HepG2 (cell line): Measurements from ENCODE around the gene AMDHD1. TPM values are rescaled to one million over a fixed set of nuclear protein-coding genes. Genes with fewer than 3 reads are reported as not detected.
A peak's percentile ranks its signal among the peaks of the same experiment; 100 is the strongest.

Experiments used
- BORCS8-MEF2B ChIP-seq: sonication (generic); formaldehyde crosslinking; IDR thresholded peaks from 2 replicates; pipeline ENCODE4 v1.8.0; 2022; ENCODE audit warnings: mild to moderate bottlenecking, missing genetic modification reagents
- CHD2 ChIP-seq: IDR thresholded peaks from 2 replicates; pipeline ENCODE4 v1.6.1; 2011; ENCODE audit warnings: low read depth, low read length, improper control_type of control experiment
- ETV5 ChIP-seq: IDR thresholded peaks from 2 replicates; pipeline ENCODE4 v1.6.1; 2018; ENCODE audit warnings: missing biosample characterization, missing genetic modification reagents, inconsistent platforms, borderline replicate concordance
- GATA4 ChIP-seq: sonication (generic); IDR thresholded peaks from 2 replicates; pipeline ENCODE4 v1.6.1; 2016; ENCODE audit warnings: antibody characterized with exemption, low read depth, borderline replicate concordance
- ISL2 ChIP-seq: sonication (generic); formaldehyde crosslinking; IDR thresholded peaks from 2 replicates; pipeline ENCODE4 v1.5.0; 2020; ENCODE audit warnings: missing genetic modification reagents
- KAT7 ChIP-seq: IDR thresholded peaks from 2 replicates; pipeline ENCODE4 v1.6.1; 2018; ENCODE audit warnings: borderline replicate concordance, missing compliant biosample characterization
- LCORL ChIP-seq, 2 experiments: fragments of 450-650 bp in 1 of 2; sonication (generic) in 1 of 2; formaldehyde crosslinking in 1 of 2; IDR thresholded peaks; 2 replicates each; pipeline versions ENCODE4 v1.5.0 to v1.6.1; 2017 to 2020; ENCODE audit warnings: antibody characterized with exemption in 1 of 2, missing genetic modification reagents in 1 of 2
- NFRKB ChIP-seq: fragments of 450-650 bp; IDR thresholded peaks from 2 replicates; pipeline ENCODE4 v1.6.1; 2017
- PPARG ChIP-seq: conservative IDR thresholded peaks from 2 replicates; pipeline ENCODE4 v1.6.1; 2016; ENCODE audit warnings: missing biosample characterization, missing genetic modification reagents
- SIX4 ChIP-seq: sonication (generic); formaldehyde crosslinking; IDR thresholded peaks from 2 replicates; pipeline ENCODE4 v1.4.0; 2020; ENCODE audit warnings: missing genetic modification reagents
- YEATS2 ChIP-seq: sonication (generic); formaldehyde crosslinking; IDR thresholded peaks from 2 replicates; pipeline ENCODE4 v1.4.0; 2020; ENCODE audit warnings: missing genetic modification reagents, borderline replicate concordance
- ZNF326 ChIP-seq: sonication (generic); formaldehyde crosslinking; IDR thresholded peaks from 2 replicates; pipeline ENCODE4 v1.4.0; 2020; ENCODE audit warnings: missing genetic modification reagents, borderline replicate concordance
- ZNF354B ChIP-seq: sonication (generic); formaldehyde crosslinking; IDR thresholded peaks from 2 replicates; pipeline ENCODE4 v1.8.0; 2022; ENCODE audit warnings: mild to moderate bottlenecking, missing genetic modification reagents
- ZNF562 ChIP-seq: sonication (generic); formaldehyde crosslinking; IDR thresholded peaks from 2 replicates; pipeline ENCODE4 v1.8.0; 2022; ENCODE audit warnings: missing genetic modification reagents, borderline replicate concordance
- ZNF891 ChIP-seq: sonication (generic); formaldehyde crosslinking; IDR thresholded peaks from 2 replicates; pipeline ENCODE4 v1.5.0; 2020; ENCODE audit warnings: mild to moderate bottlenecking, missing genetic modification reagents
- polyA plus RNA-seq, 8 experiments: library from polyadenylated mRNA; depleted of rRNA in 3 of 8; stranded (reverse) in 7 of 8; unstranded in 1 of 8; fragments of >200 nt; fragmentation: Illumina TruSeq in 4 of 8; extraction: Trizol in 4 of 8; gene quantifications; 2 replicates each; pipeline versions ENCODE4 v1.2.1 to v1.2.3, GENCODE V29; 2011 to 2016; ENCODE audit warnings: low read depth in 4 of 8, missing spikeins in 1 of 8, mixed read lengths in 1 of 8; ENCODE audit not compliant: insufficient read depth in 1 of 8
- total RNA-seq, 5 experiments: library from RNA; depleted of rRNA; stranded (reverse); fragments of >200 nt; fragmentation: Illumina TruSeq; extraction: Trizol; gene quantifications; 2 replicates each; pipeline ENCODE4 v1.2.3, GENCODE V29; 2016; ENCODE audit warnings: low read depth in 1 of 5
- TF ChIP-seq, protein P1 (sequence below): fragments of 450-650 bp; IDR thresholded peaks from 2 replicates; pipeline ENCODE4 v1.6.1; 2017; ENCODE audit warnings: mild to moderate bottlenecking
- TF ChIP-seq, protein P2 (sequence below): sonication (generic); formaldehyde crosslinking; IDR thresholded peaks from 2 replicates; pipeline ENCODE4 v1.5.0; 2020; ENCODE audit warnings: mild to moderate bottlenecking, missing genetic modification reagents, moderate library complexity
- TF ChIP-seq, protein P3 (sequence below): conservative IDR thresholded peaks from 2 replicates; pipeline ENCODE4 v1.6.1; 2018; ENCODE audit warnings: missing genetic modification reagents
- TF ChIP-seq, protein P4 (sequence below): sonication (generic); formaldehyde crosslinking; IDR thresholded peaks from 2 replicates; pipeline ENCODE4 v1.8.1; 2023; ENCODE audit warnings: mild to moderate bottlenecking, missing genetic modification reagents, borderline replicate concordance
- TF ChIP-seq, protein P5 (sequence below): sonication (generic); formaldehyde crosslinking; conservative IDR thresholded peaks from 2 replicates; pipeline ENCODE4 v1.4.0; 2020; ENCODE audit warnings: mild to moderate bottlenecking, missing genetic modification reagents, moderate library complexity

Gene AMDHD1
- total and polyA plus RNA-seq, 2 of the 13 experiments (the other 11 are each of a cell fraction or from before 2014, with no cell fraction given): 6.5 to 29.6 TPM

DNA sequence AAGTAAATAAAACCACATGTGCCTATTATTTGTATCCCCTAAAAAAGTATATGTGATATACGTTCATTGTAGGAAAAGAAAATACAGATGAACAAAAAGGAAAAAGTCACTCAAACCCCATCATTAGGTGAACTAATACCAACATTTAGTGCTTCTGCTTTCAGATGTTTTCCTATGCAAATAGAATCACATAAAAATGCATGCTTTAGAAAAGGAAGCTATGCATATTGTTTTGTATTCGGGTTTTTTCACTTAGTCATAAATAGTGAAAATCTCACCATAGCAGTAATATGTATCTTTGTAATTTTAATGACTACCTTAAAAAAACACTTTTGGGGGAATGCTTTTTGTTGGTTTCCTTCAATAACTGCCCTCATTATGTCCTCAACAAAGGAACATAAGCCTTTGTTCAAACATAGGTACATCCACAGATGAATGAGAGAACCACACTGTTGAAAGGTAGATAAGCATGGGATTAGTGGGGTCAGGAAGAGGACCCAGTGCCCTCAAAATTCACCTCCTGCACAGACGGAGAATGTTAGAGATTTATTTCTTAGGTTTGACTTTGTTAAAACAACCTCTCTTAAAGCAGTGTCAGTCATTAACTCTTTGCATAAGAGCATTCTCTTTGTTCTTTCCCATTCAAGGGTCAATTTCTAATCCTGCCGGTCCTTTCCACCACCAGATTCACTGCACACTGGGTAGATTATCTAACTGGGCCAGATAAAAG lies 6.5 kb downstream of the AMDHD1 start (continued):
- TF ChIP-seq, protein P1, sequence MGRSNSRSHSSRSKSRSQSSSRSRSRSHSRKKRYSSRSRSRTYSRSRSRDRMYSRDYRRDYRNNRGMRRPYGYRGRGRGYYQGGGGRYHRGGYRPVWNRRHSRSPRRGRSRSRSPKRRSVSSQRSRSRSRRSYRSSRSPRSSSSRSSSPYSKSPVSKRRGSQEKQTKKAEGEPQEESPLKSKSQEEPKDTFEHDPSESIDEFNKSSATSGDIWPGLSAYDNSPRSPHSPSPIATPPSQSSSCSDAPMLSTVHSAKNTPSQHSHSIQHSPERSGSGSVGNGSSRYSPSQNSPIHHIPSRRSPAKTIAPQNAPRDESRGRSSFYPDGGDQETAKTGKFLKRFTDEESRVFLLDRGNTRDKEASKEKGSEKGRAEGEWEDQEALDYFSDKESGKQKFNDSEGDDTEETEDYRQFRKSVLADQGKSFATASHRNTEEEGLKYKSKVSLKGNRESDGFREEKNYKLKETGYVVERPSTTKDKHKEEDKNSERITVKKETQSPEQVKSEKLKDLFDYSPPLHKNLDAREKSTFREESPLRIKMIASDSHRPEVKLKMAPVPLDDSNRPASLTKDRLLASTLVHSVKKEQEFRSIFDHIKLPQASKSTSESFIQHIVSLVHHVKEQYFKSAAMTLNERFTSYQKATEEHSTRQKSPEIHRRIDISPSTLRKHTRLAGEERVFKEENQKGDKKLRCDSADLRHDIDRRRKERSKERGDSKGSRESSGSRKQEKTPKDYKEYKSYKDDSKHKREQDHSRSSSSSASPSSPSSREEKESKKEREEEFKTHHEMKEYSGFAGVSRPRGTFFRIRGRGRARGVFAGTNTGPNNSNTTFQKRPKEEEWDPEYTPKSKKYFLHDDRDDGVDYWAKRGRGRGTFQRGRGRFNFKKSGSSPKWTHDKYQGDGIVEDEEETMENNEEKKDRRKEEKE: no peak
- TF ChIP-seq YEATS2 (no peak), CHD2 (no peak), KAT7 (CRISPR knock-in tag) (no peak), ZNF891 (no peak), ZNF354B (CRISPR knock-in tag) (no peak), PPARG (CRISPR knock-in tag) (peak; percentile 94), ISL2 (CRISPR knock-in tag) (peak; percentile 98), ZNF562 (CRISPR knock-in tag) (no peak), ZNF326 (CRISPR knock-in tag) (no peak), ETV5 (peak; percentile 78; the same call in 1 of the 2 replicates), NFRKB (no peak), LCORL (IDR thresholded peaks at IDR 0.05) (0 out of 2 replicates have a peak, but pooled peaks have one; percentile 5), LCORL (CRISPR knock-in tag; IDR thresholded peaks at IDR 0.05) (peak; percentile 40; the same call in 1 of the 2 replicates), GATA4 (peak; percentile 95), BORCS8-MEF2B (CRISPR knock-in tag) (no peak), SIX4 (CRISPR knock-in tag) (no peak; the same call in 1 of the 2 replicates)
- TF ChIP-seq, protein P2, sequence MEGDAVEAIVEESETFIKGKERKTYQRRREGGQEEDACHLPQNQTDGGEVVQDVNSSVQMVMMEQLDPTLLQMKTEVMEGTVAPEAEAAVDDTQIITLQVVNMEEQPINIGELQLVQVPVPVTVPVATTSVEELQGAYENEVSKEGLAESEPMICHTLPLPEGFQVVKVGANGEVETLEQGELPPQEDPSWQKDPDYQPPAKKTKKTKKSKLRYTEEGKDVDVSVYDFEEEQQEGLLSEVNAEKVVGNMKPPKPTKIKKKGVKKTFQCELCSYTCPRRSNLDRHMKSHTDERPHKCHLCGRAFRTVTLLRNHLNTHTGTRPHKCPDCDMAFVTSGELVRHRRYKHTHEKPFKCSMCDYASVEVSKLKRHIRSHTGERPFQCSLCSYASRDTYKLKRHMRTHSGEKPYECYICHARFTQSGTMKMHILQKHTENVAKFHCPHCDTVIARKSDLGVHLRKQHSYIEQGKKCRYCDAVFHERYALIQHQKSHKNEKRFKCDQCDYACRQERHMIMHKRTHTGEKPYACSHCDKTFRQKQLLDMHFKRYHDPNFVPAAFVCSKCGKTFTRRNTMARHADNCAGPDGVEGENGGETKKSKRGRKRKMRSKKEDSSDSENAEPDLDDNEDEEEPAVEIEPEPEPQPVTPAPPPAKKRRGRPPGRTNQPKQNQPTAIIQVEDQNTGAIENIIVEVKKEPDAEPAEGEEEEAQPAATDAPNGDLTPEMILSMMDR (CRISPR knock-in tag): no peak
- TF ChIP-seq, protein P3, sequence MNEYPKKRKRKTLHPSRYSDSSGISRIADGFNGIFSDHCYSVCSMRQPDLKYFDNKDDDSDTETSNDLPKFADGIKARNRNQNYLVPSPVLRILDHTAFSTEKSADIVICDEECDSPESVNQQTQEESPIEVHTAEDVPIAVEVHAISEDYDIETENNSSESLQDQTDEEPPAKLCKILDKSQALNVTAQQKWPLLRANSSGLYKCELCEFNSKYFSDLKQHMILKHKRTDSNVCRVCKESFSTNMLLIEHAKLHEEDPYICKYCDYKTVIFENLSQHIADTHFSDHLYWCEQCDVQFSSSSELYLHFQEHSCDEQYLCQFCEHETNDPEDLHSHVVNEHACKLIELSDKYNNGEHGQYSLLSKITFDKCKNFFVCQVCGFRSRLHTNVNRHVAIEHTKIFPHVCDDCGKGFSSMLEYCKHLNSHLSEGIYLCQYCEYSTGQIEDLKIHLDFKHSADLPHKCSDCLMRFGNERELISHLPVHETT (CRISPR knock-in tag): no peak
- TF ChIP-seq, protein P4, sequence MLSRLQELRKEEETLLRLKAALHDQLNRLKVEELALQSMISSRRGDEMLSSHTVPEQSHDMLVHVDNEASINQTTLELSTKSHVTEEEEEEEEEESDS: 0 out of 2 replicates have a peak, but pooled peaks have one; percentile 56
- TF ChIP-seq, protein P5, sequence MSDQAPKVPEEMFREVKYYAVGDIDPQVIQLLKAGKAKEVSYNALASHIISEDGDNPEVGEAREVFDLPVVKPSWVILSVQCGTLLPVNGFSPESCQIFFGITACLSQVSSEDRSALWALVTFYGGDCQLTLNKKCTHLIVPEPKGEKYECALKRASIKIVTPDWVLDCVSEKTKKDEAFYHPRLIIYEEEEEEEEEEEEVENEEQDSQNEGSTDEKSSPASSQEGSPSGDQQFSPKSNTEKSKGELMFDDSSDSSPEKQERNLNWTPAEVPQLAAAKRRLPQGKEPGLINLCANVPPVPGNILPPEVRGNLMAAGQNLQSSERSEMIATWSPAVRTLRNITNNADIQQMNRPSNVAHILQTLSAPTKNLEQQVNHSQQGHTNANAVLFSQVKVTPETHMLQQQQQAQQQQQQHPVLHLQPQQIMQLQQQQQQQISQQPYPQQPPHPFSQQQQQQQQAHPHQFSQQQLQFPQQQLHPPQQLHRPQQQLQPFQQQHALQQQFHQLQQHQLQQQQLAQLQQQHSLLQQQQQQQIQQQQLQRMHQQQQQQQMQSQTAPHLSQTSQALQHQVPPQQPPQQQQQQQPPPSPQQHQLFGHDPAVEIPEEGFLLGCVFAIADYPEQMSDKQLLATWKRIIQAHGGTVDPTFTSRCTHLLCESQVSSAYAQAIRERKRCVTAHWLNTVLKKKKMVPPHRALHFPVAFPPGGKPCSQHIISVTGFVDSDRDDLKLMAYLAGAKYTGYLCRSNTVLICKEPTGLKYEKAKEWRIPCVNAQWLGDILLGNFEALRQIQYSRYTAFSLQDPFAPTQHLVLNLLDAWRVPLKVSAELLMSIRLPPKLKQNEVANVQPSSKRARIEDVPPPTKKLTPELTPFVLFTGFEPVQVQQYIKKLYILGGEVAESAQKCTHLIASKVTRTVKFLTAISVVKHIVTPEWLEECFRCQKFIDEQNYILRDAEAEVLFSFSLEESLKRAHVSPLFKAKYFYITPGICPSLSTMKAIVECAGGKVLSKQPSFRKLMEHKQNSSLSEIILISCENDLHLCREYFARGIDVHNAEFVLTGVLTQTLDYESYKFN (CRISPR knock-in tag): peak; percentile 90
